ENCODE results near the gene KIFAP3.

- TF ChIP-seq, protein P1, sequence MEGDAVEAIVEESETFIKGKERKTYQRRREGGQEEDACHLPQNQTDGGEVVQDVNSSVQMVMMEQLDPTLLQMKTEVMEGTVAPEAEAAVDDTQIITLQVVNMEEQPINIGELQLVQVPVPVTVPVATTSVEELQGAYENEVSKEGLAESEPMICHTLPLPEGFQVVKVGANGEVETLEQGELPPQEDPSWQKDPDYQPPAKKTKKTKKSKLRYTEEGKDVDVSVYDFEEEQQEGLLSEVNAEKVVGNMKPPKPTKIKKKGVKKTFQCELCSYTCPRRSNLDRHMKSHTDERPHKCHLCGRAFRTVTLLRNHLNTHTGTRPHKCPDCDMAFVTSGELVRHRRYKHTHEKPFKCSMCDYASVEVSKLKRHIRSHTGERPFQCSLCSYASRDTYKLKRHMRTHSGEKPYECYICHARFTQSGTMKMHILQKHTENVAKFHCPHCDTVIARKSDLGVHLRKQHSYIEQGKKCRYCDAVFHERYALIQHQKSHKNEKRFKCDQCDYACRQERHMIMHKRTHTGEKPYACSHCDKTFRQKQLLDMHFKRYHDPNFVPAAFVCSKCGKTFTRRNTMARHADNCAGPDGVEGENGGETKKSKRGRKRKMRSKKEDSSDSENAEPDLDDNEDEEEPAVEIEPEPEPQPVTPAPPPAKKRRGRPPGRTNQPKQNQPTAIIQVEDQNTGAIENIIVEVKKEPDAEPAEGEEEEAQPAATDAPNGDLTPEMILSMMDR (IDR thresholded peaks at IDR 0.05): no peak
- TF ChIP-seq POLR2A (IDR thresholded peaks at IDR 0.05): no peak
Measured at GRCh38 chr1:170064821-170065220, 9.7 kb downstream of the KIFAP3 start.

Data from vagina (tissue), 2 donors.